Stimulated activated CD8-positive, alpha-beta memory T cell treated with anti-CD3 and anti-CD28 coated beads, Interleukin-4, amount 100 ng/mL, for 24 hours (primary cell): ENCODE data around the gene SLC22A17.
A peak's percentile ranks its signal among the peaks of the same experiment; 100 is the strongest.
"Not testable (repeated sequence)": the region's sequence is repeated elsewhere in the genome, so short reads cannot be mapped to it uniquely, and the experiment has no call there.

ENCODE experiments used
- DNase-seq: peaks from one replicate; pipeline ENCODE4 v3.0.0-alpha.2; 2020; ENCODE audit warnings: low read depth

Gene SLC22A17

DNA sequence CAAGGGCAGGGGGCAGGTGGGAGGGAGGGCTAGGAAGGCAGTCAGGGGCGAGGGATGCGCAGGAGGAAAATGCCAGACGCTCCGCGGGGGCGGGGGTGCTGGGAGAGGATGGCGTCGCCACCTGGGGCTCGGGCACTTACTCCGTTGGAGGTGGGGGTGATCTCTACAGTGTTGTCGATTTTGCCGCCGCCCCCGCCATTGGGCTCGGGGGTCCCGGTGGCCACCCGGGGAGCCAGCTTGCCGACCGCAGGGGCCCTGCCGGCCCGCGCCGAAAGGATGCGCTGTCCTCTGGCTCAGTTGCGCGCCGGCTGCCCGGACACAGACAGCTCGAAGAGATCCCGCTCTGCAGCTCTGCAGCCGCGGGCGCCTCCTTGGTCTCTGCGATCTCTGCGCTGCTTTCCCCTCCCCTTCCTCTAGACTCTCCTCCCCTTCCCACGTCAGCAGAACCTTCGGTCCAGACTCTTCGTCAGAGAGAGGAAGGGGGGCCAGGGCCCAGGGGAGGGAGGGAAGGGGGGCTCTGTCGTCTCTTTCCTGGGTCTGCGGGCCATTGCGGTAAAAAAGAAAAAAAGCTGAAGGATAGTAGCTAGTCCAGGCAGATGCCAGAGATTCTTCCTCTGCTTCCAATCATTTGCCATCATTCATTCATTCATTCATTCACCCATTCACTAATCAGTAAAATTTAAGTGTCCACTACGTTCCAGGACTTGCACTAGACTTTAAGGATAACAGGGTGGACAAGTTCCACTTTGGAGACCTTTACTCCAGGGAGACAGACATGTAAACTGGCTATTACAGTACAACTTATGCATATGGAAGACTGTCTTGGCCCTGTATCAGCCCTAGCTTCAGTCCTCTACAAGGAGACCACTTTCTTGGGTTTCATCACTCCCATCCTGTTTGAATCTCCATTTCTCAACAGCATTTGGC lies at the start of gene SLC22A17:
Gene SLC22A17 (minus strand): TSS at position 382 of the 927 bp plus-strand sequence.
- peak; percentile 34 for DNase-seq

DNA sequence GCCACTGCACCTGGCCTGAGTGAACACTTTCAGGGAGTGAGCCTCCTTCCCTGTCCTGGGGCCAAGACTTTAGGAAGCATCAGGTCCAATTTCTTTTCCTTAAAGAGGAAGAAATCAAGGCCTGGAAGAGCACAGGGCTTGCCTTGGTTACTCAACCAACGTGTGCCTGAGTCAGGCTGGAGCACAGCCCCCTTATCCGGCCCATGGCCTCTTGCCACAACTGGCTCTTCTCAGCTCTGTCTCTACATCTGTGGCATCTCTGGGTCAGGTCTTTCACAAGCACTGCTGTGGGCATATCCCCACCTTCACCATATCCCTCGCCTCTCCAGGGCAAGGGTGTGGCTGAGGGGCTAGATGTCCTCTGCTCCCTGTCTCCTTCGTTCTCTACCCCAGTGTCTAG lies 48.6 kb upstream of the SLC22A17 start:
- DNase-seq = no peak

DNA sequence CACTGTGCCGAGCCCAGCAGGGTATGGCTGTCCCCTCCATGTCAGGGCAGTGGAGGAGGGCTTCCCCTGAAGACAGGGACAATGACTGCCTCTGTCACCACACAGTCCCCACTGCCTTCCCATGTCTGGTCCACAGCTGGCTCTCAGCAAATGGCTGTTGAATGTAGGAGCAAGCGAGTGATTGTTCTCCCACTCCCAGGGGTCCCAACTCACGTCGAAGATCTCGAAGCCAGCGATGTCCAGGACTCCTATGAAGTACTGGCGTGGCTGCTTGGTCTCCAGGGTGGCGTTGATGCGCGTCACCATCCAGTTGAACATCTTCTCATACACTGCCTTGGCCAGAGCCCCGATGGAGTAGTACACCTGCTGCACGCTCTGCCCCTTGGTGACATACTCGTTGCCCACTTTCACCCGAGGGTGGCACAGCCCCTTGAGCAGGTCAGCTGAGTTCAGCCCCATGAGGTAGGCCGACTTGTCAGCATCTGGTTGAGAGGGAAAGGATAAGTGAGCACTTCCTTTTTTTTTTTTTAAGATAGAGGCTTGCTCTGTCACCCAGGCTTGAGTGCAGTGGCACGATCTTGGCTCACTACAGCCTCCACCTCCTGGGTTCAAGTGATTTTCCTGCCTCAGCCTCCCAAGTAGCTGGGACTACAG lies 47.9 kb upstream of the SLC22A17 start:
- DNase-seq = not testable (repeated sequence)

DNA sequence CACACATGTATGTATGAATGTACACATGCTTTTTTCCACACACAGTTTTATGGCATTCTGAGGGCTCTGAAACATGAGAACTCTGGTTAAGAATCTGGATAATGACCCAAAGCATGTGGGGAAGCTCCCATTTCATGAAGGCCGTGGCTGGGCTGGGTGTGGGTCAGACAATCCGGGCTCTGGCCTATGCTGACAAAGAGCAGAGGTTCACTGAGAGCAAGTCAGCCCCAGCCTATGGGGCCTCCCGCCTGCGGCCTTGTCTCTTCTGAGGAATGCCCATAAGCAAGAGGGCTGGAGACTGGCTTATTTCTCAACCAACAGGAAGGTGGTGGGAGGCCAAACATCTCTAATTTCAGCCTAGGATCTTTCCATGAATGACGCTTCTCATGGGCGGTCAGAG lies 46.9 kb upstream of the SLC22A17 start:
- DNase-seq = no peak

DNA sequence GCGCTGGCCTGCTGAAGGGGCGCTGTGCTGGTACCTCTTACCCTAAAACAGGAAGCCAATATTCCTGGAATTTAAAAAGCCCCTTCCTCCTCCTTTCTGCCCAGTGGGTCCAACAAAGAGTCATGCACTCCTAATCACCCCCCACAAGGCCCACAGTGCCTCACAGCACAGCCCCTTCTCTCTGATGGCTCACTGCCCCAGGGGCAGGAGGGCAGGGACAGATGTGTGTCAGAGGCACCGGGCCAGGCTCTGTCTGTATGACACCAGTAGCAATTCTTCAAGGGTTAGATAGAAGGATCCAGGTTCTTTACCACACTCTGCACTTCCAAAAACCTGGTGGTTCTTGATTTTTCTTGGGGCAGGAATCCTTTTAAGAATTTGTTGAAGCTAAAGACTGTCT lies 46.4 kb upstream of the SLC22A17 start:
- no peak for DNase-seq

DNA sequence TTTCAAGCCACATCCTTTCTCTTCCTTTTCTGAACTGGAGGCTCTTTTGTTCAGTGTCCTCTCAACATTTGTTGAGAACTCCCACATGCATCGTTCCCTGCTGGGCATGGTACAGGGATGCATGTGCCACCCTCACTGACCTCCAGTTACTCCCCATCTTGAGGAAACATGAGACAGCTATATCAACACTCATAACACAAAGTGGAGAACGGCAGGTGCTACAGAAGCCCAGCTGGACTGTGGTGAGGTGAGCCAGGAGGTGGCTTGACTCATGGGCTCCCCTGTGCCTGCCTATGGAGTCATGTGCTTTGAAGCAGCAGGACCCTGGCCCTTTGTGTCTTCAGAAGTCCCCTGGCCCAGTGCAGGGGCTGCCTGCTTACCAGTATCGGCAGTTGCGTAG lies 45.7 kb upstream of the SLC22A17 start:
- DNase-seq = no peak

DNA sequence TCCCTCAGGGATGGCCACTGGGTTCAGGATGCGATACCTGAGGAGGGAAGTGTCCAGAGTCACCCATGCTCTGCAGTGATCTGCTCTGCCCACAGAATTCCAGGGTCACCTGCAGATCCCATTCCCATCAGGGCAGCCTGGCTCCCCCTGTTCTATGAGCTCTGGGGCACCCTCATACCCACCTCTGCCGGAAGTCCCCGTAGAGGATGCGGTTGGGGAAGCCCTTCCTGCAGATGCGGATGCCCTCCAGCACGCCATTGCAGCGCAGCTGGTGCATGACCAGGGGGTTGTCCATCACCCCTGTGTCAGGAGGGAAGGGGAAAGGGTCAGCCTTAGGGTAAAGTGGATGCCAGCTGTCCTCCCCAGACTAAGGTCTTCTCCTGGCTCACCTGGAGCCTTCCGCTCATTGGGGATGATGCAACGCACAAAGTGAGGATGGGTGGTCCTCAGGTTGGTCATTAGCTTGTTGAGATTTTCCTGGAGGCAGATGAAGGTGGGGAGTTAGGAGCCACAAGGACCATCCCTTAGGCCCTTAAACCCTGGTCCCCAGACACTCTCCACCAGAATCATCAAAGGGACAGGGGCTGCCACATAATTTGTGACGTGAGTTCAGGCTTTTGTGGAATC lies 44.2 kb upstream of the SLC22A17 start:
- DNase-seq = no peak

DNA sequence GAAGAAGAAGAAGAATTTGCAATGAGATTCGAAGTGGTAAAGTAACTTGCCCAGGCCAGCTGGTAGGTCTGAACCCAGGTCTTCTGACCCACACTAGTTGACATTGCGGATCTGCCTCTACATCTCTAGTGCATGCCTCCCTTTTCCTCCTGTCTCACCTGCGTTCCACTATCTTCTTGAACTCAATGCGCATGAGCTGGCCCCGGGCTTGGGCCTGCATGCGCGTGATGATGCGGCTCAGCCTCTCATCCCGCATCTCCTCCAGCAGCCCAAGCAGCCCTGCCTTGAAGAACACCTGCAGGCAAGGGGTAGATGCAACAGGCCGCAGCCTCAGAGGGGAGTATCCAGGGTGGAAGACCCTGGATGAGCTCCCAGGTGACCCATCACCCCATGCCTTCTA lies 43.4 kb upstream of the SLC22A17 start:
- no peak for DNase-seq

DNA sequence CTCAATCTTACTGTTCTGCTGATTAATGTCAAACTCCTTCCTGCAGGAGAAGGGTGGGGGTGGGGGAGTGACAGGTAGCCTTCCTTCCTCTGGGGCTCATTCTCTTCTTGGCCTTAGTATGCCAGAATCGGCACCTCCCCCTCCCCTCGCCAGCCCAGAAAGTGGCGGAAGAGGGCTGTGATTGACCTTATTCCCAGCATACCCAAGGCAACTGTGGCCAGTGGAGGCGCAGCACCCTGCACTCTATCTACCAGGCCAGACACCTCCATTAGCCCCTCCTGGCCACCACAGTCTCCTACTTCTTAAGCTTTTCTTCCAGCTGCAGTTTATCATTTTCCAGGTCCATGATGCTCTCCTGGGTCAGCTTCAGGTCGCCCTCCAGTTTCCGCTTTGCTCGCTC lies 39.9 kb upstream of the SLC22A17 start:
- DNase-seq = no peak

DNA sequence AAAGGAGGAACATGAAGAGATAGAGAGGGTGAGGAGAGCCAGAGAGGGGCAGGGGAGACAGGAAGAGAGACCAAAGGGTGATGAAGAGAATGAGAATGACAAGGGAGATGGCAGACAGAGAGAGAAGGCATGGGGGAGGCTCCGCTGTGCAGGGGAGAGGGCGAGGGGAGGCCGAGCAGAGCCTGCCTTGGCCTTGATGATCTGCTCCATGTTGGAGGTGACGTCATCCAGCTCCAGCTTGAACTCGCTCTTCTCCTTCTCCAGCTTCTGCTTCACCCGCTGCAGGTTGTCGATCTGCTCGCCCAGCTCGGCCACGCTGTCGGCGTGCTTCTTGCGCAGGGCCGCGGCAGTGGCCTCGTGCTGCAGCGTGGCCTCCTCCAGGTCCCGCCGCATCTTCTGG lies 37.2 kb upstream of the SLC22A17 start:
- DNase-seq = not testable (repeated sequence)

DNA sequence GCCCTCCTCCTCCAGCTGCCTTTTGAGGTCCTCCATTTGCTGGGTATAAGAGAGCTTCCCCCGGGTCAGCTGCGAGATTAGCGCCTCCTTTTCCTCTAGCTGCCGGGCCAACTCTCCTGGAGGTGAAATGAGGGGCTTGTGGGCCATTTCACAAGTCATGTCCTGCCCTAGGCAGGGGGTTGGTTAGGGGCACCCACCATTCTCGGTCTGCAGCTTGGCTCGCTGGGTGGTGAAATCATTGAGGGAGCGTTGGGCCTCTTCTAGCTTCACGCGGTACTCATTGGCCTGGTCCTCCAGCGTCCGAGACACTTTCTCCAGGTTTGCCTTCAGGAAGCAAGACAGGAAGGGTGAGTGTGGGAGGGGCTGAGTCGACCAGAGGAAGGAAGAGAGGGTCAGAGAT lies 36.7 kb upstream of the SLC22A17 start:
- no peak for DNase-seq

DNA sequence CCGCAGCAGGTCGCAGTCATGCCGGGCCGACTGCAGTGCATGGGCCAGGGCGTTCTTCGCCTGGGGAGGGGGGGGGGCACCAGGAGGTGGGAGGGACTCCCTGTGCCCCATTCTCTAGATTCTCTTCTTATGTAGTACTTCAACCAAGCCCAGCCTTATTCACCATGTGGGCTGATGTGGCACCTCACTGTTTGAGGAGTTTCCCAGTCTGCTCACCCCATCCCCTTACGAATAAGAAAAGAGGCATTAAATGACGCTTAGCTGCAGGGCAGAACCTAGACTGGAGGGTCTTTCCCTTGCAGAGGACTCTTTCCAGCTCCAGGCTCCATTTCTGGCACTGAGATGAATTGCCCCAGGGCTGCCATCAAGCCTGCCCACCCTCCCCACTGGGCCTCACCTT lies 36.3 kb upstream of the SLC22A17 start:
- no peak for DNase-seq

DNA sequence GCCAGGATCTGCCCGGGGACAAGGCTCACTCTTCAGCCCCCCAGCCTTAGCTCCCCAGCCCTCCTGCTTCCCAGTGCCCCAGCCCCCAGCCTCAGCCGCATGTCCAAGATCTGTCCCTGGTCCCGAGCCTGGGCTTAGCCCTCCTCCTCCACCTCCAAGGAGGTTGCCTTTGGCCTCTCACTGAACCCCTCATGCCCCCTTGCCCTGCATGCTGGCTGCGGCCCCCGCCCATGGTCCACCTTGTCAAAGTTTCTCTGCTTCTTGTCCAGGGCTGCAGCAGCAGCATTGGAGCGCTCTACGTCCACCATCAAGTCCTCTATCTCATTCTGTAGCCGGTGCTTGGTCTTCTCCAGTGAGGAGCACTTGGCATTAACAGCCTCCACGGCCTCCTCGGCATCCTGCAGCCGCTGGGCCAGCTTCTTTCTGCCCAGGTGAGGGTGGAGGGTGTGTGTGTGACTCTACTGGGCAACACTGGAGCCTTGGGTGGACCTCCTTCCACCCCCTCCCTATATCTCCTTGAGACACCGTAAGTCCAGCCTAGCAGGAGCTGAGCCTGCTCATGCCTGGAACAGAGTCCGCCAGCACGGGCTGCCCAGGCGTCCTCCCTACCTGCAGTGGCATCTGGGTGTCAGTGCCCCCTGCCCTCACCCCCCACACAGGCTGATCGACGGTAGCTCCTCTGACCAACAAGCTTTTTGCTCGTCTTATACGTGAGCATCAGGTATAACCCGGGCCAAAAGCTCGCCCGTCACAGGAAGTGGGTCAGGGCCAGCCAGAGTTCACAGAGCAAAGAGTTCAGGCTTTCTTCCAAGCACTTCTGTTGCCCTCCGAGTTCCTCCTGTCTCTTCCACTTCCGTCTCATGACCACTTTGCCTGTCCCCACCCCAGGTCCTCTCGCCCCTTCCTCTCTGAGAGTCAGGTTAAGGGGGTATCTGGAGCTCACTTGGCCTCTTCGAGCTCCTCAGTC lies 35.5 kb upstream of the SLC22A17 start:
- DNase-seq = no peak

DNA sequence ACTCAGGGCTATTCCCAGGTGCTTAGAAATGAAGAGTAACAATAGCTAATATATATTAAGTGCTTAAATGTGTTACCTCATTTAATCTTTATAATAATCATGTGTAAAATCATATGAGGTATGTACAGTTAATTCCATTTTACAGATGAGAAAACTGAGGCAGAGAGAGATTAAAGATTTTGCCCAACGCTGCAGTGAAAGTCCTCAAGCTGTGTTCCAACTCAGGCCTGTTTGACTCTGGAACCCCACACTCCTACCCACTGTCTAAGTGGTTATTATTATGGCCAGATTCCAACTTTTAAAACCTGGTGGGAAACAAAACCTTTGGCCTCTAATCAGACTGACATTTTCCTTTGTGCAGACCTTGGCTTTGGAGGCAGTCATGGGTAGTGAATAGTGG lies 34.3 kb upstream of the SLC22A17 start:
- DNase-seq = no peak

DNA sequence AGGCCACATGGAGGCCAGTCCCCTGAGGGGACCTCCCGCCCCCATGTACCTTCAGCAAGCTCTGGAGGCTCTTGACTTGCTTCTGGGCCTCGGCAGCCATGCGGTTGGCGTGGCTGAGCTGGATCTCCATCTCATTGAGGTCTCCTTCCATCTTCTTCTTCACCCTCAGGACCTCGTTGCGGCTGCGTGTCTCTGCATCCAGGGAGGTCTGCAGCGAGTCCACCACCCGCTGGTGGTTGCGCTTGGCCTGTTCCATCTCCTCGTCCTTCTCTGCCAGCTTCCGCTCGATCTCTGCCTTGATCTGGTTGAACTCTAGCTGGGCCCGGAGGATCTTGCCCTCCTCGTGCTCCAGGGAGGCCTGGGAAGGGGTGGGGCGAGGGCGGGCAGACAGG lies 33.6 kb upstream of the SLC22A17 start:
- not testable (repeated sequence) for DNase-seq

DNA sequence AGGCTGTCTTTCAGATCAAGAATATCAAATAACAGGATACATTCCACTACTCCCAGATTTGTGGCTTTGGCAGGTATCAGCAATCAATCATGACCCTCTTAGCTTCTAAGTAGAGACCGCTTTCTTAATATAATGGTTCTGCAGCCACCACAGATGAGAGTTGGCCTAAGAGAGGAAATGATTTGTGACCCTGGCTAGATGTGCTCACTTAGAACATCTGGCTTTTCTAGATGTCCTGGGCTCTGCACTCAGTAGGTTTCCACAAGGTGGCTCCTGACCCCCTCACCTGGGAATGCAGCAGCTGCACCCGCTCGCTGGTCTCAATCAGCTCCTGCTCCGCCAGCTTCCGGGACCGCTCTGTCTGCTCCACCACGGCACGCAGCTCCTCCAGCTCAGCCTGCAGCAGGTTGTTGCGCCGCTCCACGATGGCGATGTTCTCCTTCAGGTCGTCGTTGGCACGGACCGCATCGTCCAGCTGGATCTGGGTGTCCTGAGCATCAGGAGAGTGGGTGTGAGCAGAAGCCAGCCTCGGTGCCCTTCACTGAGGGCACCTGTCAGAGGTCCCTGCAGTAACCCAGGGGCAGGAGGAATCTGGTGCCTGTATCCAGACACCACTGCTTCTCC lies 33.1 kb upstream of the SLC22A17 start:
- no peak for DNase-seq

DNA sequence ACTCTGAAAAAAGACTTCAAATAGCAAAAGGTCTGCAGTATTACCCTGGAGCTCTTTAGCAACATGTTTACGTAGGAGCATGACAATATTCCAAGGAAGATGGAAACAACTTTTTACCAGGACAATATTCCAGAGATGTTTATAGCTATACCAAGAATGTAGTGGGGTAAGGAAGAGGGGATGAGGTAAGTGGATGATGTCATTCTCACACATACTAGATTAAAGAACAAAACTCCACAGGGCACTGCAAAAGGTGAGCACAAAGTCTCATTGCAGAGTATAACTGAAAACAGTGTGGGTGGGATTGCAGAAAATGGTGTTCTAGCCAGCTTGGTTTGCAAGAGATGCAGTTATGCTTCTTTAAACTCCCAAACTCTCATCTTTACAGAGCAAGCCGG lies 32.6 kb upstream of the SLC22A17 start:
- DNase-seq = no peak

DNA sequence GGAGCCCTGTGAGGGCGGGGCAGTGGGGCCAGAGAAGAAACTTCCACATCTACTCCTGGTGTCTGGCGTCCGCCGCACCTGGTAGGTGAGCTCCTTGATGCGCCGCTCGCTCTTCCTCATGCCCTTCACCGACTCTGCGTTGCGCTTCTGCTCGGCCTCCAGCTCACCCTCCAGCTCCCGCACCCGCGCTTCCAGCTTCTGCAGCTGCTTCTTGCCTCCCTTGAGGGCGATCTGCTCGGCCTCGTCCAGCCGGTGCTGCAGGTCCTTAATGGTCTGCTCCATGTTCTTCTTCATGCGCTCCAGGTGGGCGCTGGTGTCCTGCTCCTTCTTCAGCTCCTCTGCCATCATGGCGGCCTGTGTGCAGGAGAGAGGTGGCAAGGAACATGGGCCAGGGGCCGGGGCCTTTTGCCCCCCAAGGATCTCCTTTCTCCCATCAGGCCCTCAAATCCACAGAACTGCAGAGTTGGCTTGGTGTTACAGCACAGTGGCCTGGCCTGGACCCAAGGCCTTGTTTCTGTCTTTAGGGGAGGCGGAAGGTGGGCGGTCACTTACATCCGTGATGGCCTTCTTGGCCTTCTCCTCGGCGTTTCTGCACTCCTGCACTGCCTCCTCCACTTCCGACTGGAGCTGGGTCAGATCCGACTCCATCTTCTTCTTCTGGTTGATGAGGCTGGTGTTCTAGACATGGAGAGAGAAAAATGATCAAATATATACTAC lies 31.8 kb upstream of the SLC22A17 start:
- no peak for DNase-seq

DNA sequence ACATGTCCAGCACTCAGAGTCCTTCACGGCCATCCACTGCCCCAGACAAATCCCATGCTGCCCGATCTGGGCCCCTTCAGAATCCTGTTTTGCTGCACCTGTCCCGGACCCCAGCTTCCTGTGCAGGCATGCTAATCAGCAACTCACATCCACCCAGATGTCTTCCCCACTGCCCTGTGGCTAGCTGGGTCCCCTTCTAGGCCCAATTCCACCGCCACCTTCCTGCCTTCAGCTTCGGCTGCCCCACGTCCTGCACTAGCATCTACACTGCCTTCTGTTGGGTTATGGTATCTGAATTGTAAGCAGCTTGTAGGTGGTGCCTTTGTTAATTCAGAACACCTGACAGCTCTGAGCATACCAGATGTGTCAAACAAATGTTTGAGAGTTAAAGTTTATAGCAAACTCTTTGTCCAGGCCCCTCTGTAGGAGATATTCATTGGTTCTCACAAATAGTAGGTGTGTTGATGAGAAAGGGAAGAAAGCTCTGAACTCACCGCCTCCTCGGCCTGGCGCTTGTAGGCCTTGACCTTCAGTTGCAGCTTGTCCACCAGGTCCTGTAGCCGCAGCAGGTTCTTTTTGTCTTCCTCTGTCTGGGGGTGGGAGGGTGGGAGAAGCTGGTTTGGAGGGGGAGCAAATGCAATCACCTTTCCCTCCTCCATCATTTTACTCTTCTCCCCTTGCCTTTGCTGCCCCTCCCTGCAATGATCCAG lies 30.2 kb upstream of the SLC22A17 start:
- no peak for DNase-seq

DNA sequence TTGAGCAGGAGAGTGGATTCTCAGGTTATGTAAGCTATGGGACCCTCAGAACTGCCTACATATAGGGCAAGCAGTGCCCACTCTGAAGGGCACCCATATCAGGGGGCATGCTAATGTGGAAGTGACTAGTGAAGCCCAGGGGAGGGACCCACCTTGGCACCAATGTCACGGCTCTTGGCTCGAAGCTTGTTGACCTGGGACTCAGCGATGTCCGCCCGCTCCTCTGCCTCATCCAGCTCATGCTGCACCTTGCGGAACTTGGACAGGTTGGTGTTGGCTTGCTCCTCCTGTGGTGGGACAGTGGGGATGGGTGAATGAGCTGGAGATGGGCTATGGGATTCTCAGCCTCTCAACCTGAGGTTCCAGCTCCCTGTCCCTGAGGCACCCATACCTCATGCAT lies 29.6 kb upstream of the SLC22A17 start:
- no peak for DNase-seq
